ENCODE measurements around the gene KIF19. TPM values are rescaled to one million over a fixed set of nuclear protein-coding genes. Genes with fewer than 3 reads are reported as not detected.

Gene KIF19
- polyA plus RNA-seq, 2 of the 4 experiments (the other 2 are of a cell fraction) = not detected

DNA sequence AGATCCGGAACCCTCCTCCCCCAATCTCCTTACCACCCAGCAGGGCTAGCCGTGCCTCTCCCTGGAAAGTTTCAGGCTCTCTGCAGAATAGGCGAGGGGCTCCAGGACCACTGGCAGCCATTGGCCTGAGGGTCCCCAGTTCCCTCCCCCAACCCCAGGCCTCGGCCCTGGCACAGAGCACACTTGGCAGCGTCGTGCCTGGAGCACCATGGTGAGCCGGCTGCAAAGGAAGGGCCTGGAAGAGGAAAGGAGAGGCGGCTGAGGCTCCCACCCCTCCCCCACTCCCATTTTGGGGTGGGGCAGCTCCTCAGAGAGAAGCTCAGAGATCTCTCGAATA lies 36.0 kb downstream of the KIF19 start:
- no peak overlapping the region for H3K27ac ChIP-seq
- DNase-seq (ENCODE audit: low read depth in 1 of 2, low spot score in 1 of 2) (no peak), FAIRE-seq (no peak), ATAC-seq (no peak)
- 9% methylated on average over 9 of the region's 9 CpGs for WGBS (ENCODE audit: missing lambda C conversion rate)
- no peak overlapping the region for H3K4me2 ChIP-seq
- CTCF ChIA-PET = interaction anchor here (0.7 to 34.5 kb wide), 33 partner anchors 10 to 476 kb away, joined by 3 to 674 read pairs (median 5); partner anchors contain the start of genes BTBD17, CD300LB, GPR142 and TTYH2
- H3K9me3 ChIP-seq = no peaks in the 10 kb centered on the region
- H3K4me3 ChIP-seq = no peak overlapping the region
- POLR2A ChIA-PET = no interaction called here
- peaks cover 4% of the 10 kb centered on the region; the same call in 1 of the 3 replicates for H3K4me1 ChIP-seq
- TF ChIP-seq MAFK (IDR thresholded peaks at IDR 0.05; ENCODE audit: partially characterized antibody) = no peak
- TF ChIP-seq RAD21 (conservative IDR thresholded peaks at IDR 0.05 in 1 of 2, IDR thresholded peaks at IDR 0.05 in 1 of 2) = no peak
- no peak for TF ChIP-seq RNF2 (IDR thresholded peaks at IDR 0.05; ENCODE audit: borderline replicate concordance, low read depth)
- no peak for TF ChIP-seq NPAS2 (CRISPR knock-in tag; IDR thresholded peaks at IDR 0.05; ENCODE audit: borderline replicate concordance)
- TF ChIP-seq MYC (IDR thresholded peaks at IDR 0.05; ENCODE audit: borderline replicate concordance, low read length) = no peak
- no peak for TF ChIP-seq SMC3 (IDR thresholded peaks at IDR 0.05)
- no peak for TF ChIP-seq CBX2 (IDR thresholded peaks at IDR 0.05; ENCODE audit: borderline replicate concordance, low read depth)
- TF ChIP-seq CTCF (IDR thresholded peaks at IDR 0.05) = no peak
- TF ChIP-seq ESRRA (IDR thresholded peaks at IDR 0.05; ENCODE audit: borderline replicate concordance, low read length) = no peak
- TF ChIP-seq NFE2L2 (conservative IDR thresholded peaks at IDR 0.05; ENCODE audit: low read length) = no peak
- TF ChIP-seq, protein P1, sequence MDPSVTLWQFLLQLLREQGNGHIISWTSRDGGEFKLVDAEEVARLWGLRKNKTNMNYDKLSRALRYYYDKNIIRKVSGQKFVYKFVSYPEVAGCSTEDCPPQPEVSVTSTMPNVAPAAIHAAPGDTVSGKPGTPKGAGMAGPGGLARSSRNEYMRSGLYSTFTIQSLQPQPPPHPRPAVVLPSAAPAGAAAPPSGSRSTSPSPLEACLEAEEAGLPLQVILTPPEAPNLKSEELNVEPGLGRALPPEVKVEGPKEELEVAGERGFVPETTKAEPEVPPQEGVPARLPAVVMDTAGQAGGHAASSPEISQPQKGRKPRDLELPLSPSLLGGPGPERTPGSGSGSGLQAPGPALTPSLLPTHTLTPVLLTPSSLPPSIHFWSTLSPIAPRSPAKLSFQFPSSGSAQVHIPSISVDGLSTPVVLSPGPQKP (IDR thresholded peaks at IDR 0.05; ENCODE audit: low read depth, low read length) = no peak
- no peak for TF ChIP-seq ZC3H11A (IDR thresholded peaks at IDR 0.05)
- TF ChIP-seq MAX (IDR thresholded peaks at IDR 0.05) = no peak
- TF ChIP-seq HMGXB4 (CRISPR knock-in tag; IDR thresholded peaks at IDR 0.05; ENCODE audit: borderline replicate concordance) = no peak

- Histone ChIP-seq H3K4me3 (no peak overlapping the region), H3K4me1 (no peaks in the 10 kb centered on the region), H3K9me3 (no peaks in the 10 kb centered on the region), H3K27ac (no peak overlapping the region), H3K4me2 (no peak overlapping the region)
- CTCF ChIA-PET = interaction anchor here (0.8 to 34.5 kb wide), 21 partner anchors 9 to 475 kb away, joined by 3 to 674 read pairs (median 7); partner anchors contain the start of genes BTBD17, CD300LB, GPR142 and TTYH2
- ATAC-seq = 0 out of 6 replicates have a peak, but pooled peaks have one; percentile 3 to 7
- no peak for TF ChIP-seq RCOR1 (IDR thresholded peaks at IDR 0.05; ENCODE audit: low read depth, low read length)
- no peak for TF ChIP-seq BHLHE40 (IDR thresholded peaks at IDR 0.05; ENCODE audit: low read depth, low read length)
- no peak for TF ChIP-seq SMC3 (IDR thresholded peaks at IDR 0.05)
- TF ChIP-seq MAFK (IDR thresholded peaks at IDR 0.05; ENCODE audit: partially characterized antibody) = no peak
- TF ChIP-seq RFX5 (IDR thresholded peaks at IDR 0.05) = no peak
- TF ChIP-seq CHD4 (IDR thresholded peaks at IDR 0.05; ENCODE audit: borderline replicate concordance) = no peak
- TF ChIP-seq ZNF302 (CRISPR knock-in tag; IDR thresholded peaks at IDR 0.05) = no peak
- TF ChIP-seq HOXB13 (CRISPR knock-in tag; IDR thresholded peaks at IDR 0.05; ENCODE audit: low read depth) = no peak
- no peak for TF ChIP-seq E2F6 (IDR thresholded peaks at IDR 0.05; ENCODE audit: borderline replicate concordance, low read depth)
- TF ChIP-seq, protein P1 (IDR thresholded peaks at IDR 0.05; ENCODE audit: low read depth, low read length) = no peak
- 32% methylated on average over 14 of the region's 14 CpGs for WGBS (ENCODE audit: missing lambda C conversion rate)
- DNase-seq (ENCODE audit: low read depth in 1 of 2, low spot score in 1 of 2) = no peak
- FAIRE-seq = no peak
- POLR2A ChIA-PET = no interaction called here
Observed at GRCh38 chr17:74362810-74363498, 36.9 kb downstream of the KIF19 start.

Data from A549 (cell line).